Epithelial cell of esophagus (primary cell): ENCODE data around the gene PPP1R13L.

Experiments used
- DNase-seq: peaks from one replicate; pipeline ENCODE4 v3.0.0; 2010; ENCODE audit warnings: low read depth
- H3K4me3 ChIP-seq: 2 replicates; pipeline ENCODE4 v1.5.1; 2011; ENCODE audit warnings: mild to moderate bottlenecking, low read length, control low read depth
- CTCF ChIP-seq: IDR thresholded peaks from 2 replicates; pipeline ENCODE4 v1.5.1; 2011; ENCODE audit warnings: low read depth, mild to moderate bottlenecking, low read length, control low read depth, inconsistent platforms; ENCODE audit not compliant: insufficient read depth; ENCODE audit errors: missing control alignments

Gene PPP1R13L

DNA sequence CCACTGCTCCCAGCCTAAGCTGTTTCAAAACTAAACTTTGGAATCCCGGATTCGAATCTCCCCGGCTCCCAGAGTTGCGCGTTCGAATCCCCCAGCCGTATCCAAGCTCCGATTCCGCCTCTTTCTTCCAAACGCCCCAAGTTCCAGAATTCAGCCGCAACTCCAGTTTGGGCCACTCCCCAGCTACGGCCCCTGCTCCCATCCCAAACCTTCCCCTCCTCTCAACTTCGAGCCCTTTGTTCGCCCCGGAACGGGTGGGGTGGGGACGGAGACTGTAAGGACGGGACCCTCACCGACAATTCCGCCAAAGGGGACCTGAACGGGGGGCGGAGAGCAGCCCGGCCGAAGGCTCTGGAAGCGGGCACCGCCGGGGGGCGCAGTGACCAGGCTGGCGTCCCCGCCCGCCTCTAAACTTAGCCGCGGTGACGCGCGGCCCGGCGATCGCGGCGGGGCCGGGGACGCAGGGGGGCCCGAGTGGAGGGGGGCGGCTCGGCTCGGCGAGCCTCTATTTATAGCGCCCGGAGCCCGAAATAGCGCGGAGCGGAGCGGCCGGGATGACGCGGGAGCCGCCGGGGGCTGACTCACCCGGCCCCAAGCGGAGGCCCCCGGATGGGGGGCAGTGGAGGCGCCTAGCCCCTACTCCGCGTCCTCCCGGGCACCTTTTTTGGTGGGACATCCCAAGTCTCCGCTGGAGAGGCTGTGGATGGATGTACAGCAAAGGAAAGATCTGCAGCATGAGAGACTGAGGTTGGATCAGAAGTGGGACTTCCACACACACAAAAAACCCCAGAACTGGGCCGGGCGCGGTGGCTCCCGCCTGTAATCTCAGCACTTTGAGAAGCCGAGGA is 23.7 kb upstream of the PPP1R13L start:
- H3K4me3 ChIP-seq, result peak overlapping the region; percentile 50
- no peak for DNase-seq
- peak; percentile 14 for TF ChIP-seq CTCF

DNA sequence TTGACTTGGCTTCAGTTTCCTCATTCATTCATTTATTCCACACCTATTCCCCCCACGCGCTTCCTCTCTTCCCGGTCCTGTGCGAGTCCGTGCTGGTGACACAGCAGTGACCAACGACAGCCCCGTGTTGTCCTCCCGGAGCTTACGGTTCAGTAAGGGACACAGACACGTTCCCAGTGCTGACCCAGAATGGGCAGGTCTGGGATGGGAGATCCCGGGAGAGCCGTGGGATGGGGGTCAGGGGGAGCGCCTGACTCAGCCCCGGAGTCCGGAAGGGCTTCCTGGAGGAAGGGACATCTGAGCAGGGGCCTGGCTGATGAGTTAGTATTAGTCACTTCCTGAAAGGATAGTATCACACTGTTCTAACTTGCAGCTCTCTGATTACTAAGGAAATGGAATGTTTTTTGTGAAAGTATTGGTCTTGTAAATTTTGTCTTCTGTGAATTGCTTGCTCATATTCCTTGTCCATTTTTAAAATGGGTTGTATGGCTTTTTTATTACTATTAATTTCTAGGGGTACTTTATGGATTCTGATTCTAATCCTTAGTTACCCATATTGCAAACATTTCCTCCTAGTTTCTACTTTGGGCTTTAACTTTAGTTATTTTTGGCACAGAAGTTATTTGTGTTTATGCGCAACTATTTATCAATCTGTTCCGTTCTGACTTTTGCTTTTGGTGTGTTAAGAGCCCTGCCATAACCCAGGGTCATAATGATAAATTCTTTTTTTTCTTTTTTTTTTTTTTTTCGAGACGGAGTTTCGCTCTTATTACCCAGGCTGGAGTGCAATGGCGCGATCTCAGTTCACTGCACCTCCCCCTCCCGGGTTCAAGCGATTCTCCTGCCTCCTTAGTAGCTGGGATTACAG is 19.6 kb upstream of the PPP1R13L start:
- no peak for TF ChIP-seq CTCF
- DNase-seq, result peak; percentile 96
- H3K4me3 ChIP-seq, result peak overlapping the region; percentile 75

- TF ChIP-seq CTCF, result no peak
- H3K4me3 ChIP-seq, result peak within 1 kb of the TSS; percentile 75
- peak; percentile 99 for DNase-seq
These were observed 18.8 kb upstream of the PPP1R13L start, which contains the start of gene ERCC1 for GRCh38 chr19:45423589-45424190. ERCC1 (minus strand) TSS chr19:45423917; CDS start chr19:45423374, 543 bp downstream.

DNA sequence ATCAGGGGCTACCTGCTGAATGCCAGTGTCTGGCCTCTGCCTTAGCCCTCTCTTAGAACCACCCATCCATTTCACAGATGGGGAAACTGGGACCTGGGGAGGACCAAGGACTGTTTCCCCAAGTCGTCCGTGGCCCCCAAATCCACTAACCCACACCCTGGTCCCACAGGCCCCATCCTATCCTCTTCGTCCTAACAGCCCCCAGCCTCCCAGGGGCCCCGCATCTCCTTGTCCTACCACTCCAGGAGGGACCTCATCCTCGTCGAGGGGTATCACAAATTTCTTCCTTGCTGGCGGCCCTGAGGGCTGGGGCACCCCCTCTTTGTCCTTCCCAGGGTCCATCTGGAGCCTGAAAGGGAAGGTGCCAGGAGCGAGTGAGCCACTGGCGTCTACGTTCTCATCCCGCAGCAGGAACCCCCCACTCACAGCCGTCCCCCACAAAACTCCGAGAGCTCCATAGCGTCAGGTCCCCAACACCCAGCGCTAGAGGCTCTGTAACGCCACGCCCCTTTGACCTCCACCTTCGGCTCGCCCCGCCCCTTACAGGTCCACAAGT is 18.2 kb upstream of the PPP1R13L start:
- no peak for TF ChIP-seq CTCF
- H3K4me3 ChIP-seq, result peak overlapping the region; percentile 75
- DNase-seq, result no peak

- peak overlapping the region; percentile 75 for H3K4me3 ChIP-seq
- DNase-seq, result no peak
- TF ChIP-seq CTCF, result no peak
These were observed 17.2 kb upstream of the PPP1R13L start for GRCh38 chr19:45421947-45422498.

- no peak for DNase-seq
- TF ChIP-seq CTCF, result no peak
- H3K4me3 ChIP-seq, result no peak overlapping the region
These were observed 16.0 kb upstream of the PPP1R13L start for GRCh38 chr19:45420871-45421270.
